ENCODE results near the gene SLC17A7.
A peak's percentile ranks its signal among the peaks of the same experiment; 100 is the strongest.

SLC17A7 gene

GRCh38 chr19:49435670-49436069 lies 5.7 kb downstream of the SLC17A7 start:
- TF ChIP-seq CTCF (IDR thresholded peaks at IDR 0.05; ENCODE audit: extremely low read depth, insufficient read depth, missing control alignments): no peak
- in situ Hi-C loops (cut with MboI; ENCODE audit: low pct_unique_long_range_greater_than_20kb, low sequenced_read_pairs, unreplicated experiment): loop anchor here (5.0 kb wide), 1 partner anchor 43 kb away; no protein-coding TSS in a partner anchor
- no peak for DNase-seq (ENCODE audit: low spot score)

- TF ChIP-seq CTCF (IDR thresholded peaks at IDR 0.05; ENCODE audit: extremely low read depth, insufficient read depth, missing control alignments): no peak
- in situ Hi-C loops (cut with MboI; ENCODE audit: low pct_unique_long_range_greater_than_20kb, low sequenced_read_pairs, unreplicated experiment): loop anchor here (5.0 kb wide), 1 partner anchor 43 kb away; no protein-coding TSS in a partner anchor
- DNase-seq (ENCODE audit: low spot score): no peak
These were observed 6.3 kb downstream of the SLC17A7 start for GRCh38 chr19:49434907-49435583.

- DNase-seq (ENCODE audit: low spot score): no peak
- no peak for TF ChIP-seq CTCF (IDR thresholded peaks at IDR 0.05; ENCODE audit: extremely low read depth, insufficient read depth, missing control alignments)
- in situ Hi-C loops (cut with MboI; ENCODE audit: low pct_unique_long_range_greater_than_20kb, low sequenced_read_pairs, unreplicated experiment): no loop called here
These were observed 8.0 kb downstream of the SLC17A7 start for GRCh38 chr19:49433240-49433901.

DNA sequence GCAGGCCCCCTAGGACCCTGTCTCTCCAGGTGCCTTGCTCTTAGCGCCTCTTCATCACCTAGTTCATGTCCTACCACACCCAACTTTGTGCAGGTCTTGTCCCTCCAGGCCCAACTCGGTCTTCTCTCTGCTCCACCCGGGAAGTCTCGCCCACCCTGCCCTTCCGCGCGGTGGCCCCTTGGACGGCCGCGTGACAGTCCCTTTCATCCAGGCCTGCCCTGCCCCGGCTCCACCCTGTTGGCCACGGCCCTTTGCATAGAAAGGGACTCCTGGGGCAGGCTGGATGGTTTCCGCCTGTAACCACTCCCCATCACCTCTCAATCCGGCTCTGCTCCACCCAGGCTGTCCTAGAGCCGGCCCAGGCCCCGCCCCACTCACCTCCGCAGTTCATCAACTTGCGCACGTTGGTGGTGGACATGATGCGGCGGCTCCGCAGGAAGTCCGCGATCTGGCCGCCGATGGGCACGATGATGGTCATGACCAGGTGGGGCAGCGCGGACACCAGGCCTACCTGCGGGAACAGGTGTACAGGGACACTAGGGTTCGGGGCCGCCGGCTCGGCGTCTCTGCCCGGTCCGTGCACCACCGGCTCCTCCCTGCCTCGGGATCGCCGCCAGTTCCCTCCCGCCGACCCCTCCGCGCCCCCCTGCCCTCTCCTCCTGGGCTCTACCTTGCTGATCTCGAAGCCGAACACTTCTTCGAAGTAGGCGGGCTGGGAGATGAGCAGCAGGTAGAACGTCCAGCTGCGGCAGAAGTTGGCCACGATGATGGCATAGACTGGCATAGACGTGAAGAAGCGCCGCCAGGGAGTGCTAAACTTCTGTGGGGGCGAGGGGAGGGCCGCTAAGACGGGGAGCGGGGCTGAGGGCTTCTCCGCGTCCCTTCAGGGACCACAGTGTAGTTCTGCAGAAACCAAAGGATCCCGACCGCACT lies 8.9 kb downstream of the SLC17A7 start:
- no peak for DNase-seq (ENCODE audit: low spot score)
- in situ Hi-C loops (cut with MboI; ENCODE audit: low pct_unique_long_range_greater_than_20kb, low sequenced_read_pairs, unreplicated experiment): no loop called here
- TF ChIP-seq CTCF (IDR thresholded peaks at IDR 0.05; ENCODE audit: extremely low read depth, insufficient read depth, missing control alignments): no peak

GRCh38 chr19:49431330-49431749 lies 10.0 kb downstream of the SLC17A7 start:
- no peak for DNase-seq (ENCODE audit: low spot score)
- TF ChIP-seq CTCF (IDR thresholded peaks at IDR 0.05; ENCODE audit: extremely low read depth, insufficient read depth, missing control alignments): no peak
- in situ Hi-C loops (cut with MboI; ENCODE audit: low pct_unique_long_range_greater_than_20kb, low sequenced_read_pairs, unreplicated experiment): no loop called here

DNA sequence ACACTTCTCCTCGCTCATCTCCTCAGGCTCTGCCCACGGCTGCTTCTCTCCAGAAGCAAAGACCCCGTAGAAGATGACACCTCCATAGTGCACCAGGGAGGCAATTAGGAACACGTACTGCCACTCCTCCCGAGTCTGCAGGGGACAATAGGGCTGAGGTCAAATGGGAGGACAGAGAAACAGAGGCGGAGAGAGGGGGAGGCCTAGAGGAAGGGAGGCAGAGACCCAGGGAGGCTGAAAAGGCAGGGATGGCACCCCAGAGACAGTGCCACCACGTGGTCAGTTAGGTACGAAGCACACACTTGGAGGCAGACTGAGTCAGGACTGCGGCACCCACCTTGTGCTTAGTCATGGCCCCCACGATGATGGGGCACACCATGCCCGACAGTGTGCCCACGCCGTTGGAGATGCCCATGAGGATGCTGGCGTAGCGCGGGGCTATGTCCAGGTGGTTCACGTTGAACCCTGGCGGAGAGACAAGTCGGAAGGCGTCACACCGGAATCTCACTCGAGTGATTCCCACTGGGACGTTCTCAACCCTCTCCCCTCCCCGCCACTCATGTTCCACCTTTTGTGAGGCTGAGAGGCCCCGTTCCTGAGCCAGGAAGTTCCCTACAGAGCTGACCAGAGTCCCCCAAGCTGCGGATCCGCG lies 10.5 kb downstream of the SLC17A7 start:
- peak; percentile 59 for TF ChIP-seq CTCF (IDR thresholded peaks at IDR 0.05; ENCODE audit: extremely low read depth, insufficient read depth, missing control alignments)
- in situ Hi-C loops (cut with MboI; ENCODE audit: low pct_unique_long_range_greater_than_20kb, low sequenced_read_pairs, unreplicated experiment): no loop called here
- DNase-seq (ENCODE audit: low spot score): peak; percentile 68
